Upper lobe of right lung (tissue), 1 donor: ENCODE measurements around the gene TSPAN6. TPM values are rescaled to one million over a fixed set of nuclear protein-coding genes. Genes with fewer than 3 reads are reported as not detected.

ENCODE experiments used
- ATAC-seq: fragments of 200-7000 bp; cut with Tn5 transposase; one replicate; pipeline ENCODE4 v1.9.1; 2020; ENCODE audit warnings: mild to moderate bottlenecking, moderate library complexity
- DNase-seq: peaks from one replicate; pipeline ENCODE4 v3.0.0-alpha.2; 2020
- H3K27ac ChIP-seq: fragments of 200-600 bp; one replicate; pipeline ENCODE4 v1.8.0; 2022
- H3K27me3 ChIP-seq: fragments of 200-600 bp; one replicate; pipeline ENCODE4 v1.8.0; 2022; ENCODE audit warnings: mild to moderate bottlenecking
- H3K36me3 ChIP-seq: fragments of 200-600 bp; one replicate; pipeline ENCODE4 v1.8.0; 2022
- H3K4me1 ChIP-seq: fragments of 200-600 bp; one replicate; pipeline ENCODE4 v1.8.0; 2022
- H3K4me3 ChIP-seq: fragments of 200-600 bp; one replicate; pipeline ENCODE4 v1.8.0; 2022; ENCODE audit warnings: mild to moderate bottlenecking
- H3K9me3 ChIP-seq: fragments of 200-600 bp; one replicate; pipeline ENCODE4 v1.8.0; 2022
- intact Hi-C: fragments of 100-400 bp; cut with DNase I; formaldehyde crosslinking; loops from one replicate; pipeline ENCODE4 v1.11.0; 2022
- long read RNA-seq: library from polyadenylated mRNA; unstranded; transcript quantifications from one replicate; pipeline ENCODE4 v2.0.0, GENCODE V29; 2021
- total RNA-seq: library from RNA; stranded (reverse); fragmentation: NEBNext Ultra II Directional; extraction: Animal tissue kit (Norgen Biotek cat#: 25700); gene quantifications from one replicate; pipeline ENCODE4 v1.2.1, GENCODE V29; 2021
- TF ChIP-seq, protein P1 (sequence below): fragments of 200-600 bp; IDR thresholded peaks from one replicate; pipeline ENCODE4 v1.8.0; 2022; ENCODE audit warnings: antibody characterized with exemption
- donor health status: DM: no; HTN: yes; CAD: no; lungs with severe emphysema.

TSPAN6 gene
- total RNA-seq: 13.9 TPM
- long read RNA-seq, transcript TSPAN6-201 (8 exons, 2,206 nt): major isoform, 17 of 19 reads
- long read RNA-seq, partial matches to known transcripts: 0 of 19 reads
- long read RNA-seq, other reads (novel, unspliced or antisense): 2 of 19 reads

DNA sequence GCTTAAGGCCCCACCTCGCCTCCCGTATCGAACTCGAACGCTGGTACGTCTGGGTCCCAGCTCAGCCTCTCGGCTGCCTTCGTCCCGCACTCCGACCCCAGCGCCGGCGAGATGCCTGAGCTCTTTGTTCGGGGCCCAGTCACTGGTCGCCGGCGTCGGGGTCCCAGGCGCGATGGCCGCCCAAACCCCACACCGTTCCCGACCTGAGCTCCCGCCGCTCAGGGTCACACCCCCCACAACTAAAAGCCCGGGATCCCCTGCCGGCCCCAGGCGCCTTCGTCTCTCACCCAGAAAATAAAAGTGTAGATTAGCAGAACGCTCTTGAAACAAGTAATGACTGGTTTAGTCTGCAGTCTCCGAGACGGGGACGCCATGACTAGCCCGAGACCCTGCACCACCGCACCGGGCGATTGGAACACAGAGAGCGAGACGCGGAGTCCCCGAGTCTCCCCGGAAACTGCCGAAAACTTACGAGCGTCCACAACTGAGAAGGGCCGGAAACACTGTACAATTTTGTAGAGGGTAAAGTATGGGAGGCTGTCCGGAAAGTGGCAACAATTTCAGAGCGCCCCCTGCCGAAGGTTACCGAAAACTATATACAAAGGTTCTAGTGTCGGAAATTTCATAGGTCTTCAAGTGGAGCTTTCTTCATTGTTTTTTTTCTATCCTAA lies at the start of gene TSPAN6:
Gene TSPAN6 (minus strand): TSS at position 486 of the 671 bp plus-strand sequence. CDS start 112 bp downstream, at position 374.
- Histone ChIP-seq H3K9me3 (no peaks in the 10 kb centered on the region), H3K27ac (peak within 1 kb of the TSS; percentile 55), H3K27me3 (no peaks in the 10 kb centered on the region), H3K36me3 (no peaks in the 10 kb centered on the region), H3K4me3 (peak within 1 kb of the TSS; percentile 58), H3K4me1 (no peaks in the 10 kb centered on the region)
- peak; percentile 99 for ATAC-seq
- TF ChIP-seq, protein P1, sequence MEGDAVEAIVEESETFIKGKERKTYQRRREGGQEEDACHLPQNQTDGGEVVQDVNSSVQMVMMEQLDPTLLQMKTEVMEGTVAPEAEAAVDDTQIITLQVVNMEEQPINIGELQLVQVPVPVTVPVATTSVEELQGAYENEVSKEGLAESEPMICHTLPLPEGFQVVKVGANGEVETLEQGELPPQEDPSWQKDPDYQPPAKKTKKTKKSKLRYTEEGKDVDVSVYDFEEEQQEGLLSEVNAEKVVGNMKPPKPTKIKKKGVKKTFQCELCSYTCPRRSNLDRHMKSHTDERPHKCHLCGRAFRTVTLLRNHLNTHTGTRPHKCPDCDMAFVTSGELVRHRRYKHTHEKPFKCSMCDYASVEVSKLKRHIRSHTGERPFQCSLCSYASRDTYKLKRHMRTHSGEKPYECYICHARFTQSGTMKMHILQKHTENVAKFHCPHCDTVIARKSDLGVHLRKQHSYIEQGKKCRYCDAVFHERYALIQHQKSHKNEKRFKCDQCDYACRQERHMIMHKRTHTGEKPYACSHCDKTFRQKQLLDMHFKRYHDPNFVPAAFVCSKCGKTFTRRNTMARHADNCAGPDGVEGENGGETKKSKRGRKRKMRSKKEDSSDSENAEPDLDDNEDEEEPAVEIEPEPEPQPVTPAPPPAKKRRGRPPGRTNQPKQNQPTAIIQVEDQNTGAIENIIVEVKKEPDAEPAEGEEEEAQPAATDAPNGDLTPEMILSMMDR: peak; percentile 51
- intact Hi-C loops: no loop called here
- peak; percentile 84 for DNase-seq

DNA sequence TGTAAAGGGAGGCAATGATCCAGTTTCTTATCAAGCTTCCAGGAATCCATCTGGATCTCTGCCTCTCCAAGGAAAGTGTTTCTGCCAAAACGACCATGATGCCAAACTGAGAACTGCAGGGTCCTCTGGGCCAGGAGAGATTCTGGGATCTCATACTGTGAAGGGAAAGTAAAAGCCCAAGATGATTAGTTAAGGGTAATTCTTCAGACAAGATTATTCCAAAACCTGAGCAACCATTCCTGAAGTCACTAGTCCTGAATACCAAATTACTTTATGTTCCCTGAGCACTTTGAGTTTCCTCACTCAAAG lies 49.3 kb upstream of the TSPAN6 start:
- intact Hi-C loops: loop anchor here (10.0 kb wide), 1 partner anchor 79 kb away; no protein-coding TSS in a partner anchor
- no peak for DNase-seq
- ATAC-seq: no peak
- no peaks in the 10 kb centered on the region for H3K9me3 ChIP-seq
- no peaks in the 10 kb centered on the region for H3K36me3 ChIP-seq
- H3K4me3 ChIP-seq: no peak overlapping the region
- H3K27me3 ChIP-seq: no peaks in the 10 kb centered on the region
- H3K4me1 ChIP-seq: no peaks in the 10 kb centered on the region
- no peak overlapping the region for H3K27ac ChIP-seq
- TF ChIP-seq, protein P1: no peak

DNA sequence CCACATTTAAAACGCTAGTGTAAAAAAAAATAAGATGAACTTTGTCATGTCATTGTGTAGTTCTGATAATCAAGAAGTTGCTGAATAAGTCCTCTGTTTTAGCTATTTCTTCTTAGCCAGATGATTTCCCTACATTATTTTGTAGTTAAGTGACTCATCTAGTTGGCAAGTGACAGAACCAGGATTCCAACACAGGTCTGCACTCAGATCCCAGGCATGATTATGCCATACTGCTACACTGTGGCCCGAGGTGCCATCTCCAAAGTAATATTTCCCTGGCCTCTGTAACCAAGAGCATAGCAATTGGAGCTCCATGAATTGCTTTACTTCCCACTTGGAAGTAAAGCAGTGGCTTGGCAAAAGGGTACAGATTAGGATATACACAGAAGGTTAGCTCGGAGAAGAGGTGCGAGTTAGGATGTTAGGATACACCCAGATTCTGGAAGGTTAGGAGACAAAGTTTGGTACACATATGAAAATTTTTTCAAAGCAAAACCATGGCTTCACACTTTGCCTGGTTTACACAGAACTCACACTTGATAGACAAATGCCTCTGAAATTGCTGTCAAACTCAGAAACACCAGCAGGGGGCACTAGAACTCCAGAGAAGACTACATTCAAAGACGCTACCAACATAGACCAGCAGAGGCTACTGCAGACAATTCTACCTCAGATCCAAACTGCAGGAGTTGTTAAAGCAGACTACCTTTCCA lies 48.8 kb upstream of the TSPAN6 start:
- intact Hi-C loops: loop anchor here (10.0 kb wide), 1 partner anchor 79 kb away; no protein-coding TSS in a partner anchor
- no peak for DNase-seq

GRCh38 chrX:100682939-100683338 lies 46.3 kb upstream of the TSPAN6 start:
- TF ChIP-seq, protein P1: no peak
- H3K27ac ChIP-seq: no peak overlapping the region
- no peaks in the 10 kb centered on the region for H3K4me1 ChIP-seq
- H3K36me3 ChIP-seq: no peaks in the 10 kb centered on the region
- no peak for ATAC-seq
- H3K4me3 ChIP-seq: no peak overlapping the region
- H3K27me3 ChIP-seq: no peaks in the 10 kb centered on the region
- H3K9me3 ChIP-seq: no peaks in the 10 kb centered on the region
- DNase-seq: no peak
- intact Hi-C loops: loop anchor here (10.0 kb wide), 1 partner anchor 82 kb away; no protein-coding TSS in a partner anchor

More for the DNA sequence above, 48.8 kb upstream of the TSPAN6 start:
- H3K9me3 ChIP-seq: no peaks in the 10 kb centered on the region
- H3K27ac ChIP-seq: no peak overlapping the region
- no peaks in the 10 kb centered on the region for H3K27me3 ChIP-seq
- H3K4me1 ChIP-seq: no peaks in the 10 kb centered on the region
- ATAC-seq: peak; percentile 92
- no peaks in the 10 kb centered on the region for H3K36me3 ChIP-seq
- TF ChIP-seq, protein P1: peak; percentile 75
- H3K4me3 ChIP-seq: no peak overlapping the region

DNA sequence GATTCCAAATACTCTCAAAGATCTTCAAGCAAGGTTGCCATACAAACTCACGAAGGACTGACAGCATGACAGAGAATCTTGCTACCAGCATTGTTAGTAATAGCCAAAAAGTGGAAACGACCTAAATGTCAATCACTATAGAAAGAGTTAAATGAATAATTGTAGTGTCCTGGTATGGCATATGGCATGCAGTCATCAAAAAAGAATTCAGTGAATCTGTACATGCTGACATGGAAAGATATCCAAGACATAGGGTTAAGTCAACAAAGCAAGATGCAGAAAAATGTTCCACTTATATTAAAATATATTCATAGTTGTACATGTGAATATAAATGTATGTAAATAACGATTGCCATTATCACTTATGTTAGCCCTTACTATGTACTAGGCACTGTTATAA lies 45.0 kb upstream of the TSPAN6 start:
- DNase-seq: no peak
- Histone ChIP-seq H3K27me3 (no peaks in the 10 kb centered on the region), H3K27ac (no peak overlapping the region), H3K9me3 (no peaks in the 10 kb centered on the region), H3K4me1 (no peaks in the 10 kb centered on the region), H3K36me3 (no peaks in the 10 kb centered on the region), H3K4me3 (no peak overlapping the region)
- ATAC-seq: no peak
- TF ChIP-seq, protein P1: no peak
- intact Hi-C loops: loop anchor here (10.0 kb wide), 1 partner anchor 83 kb away; no protein-coding TSS in a partner anchor
